ENCODE measurements around the gene PMFBP1.
"Not testable (repeated sequence)": the region's sequence is repeated elsewhere in the genome, so short reads cannot be mapped to it uniquely, and the experiment has no call there.

The PMFBP1 gene

DNA sequence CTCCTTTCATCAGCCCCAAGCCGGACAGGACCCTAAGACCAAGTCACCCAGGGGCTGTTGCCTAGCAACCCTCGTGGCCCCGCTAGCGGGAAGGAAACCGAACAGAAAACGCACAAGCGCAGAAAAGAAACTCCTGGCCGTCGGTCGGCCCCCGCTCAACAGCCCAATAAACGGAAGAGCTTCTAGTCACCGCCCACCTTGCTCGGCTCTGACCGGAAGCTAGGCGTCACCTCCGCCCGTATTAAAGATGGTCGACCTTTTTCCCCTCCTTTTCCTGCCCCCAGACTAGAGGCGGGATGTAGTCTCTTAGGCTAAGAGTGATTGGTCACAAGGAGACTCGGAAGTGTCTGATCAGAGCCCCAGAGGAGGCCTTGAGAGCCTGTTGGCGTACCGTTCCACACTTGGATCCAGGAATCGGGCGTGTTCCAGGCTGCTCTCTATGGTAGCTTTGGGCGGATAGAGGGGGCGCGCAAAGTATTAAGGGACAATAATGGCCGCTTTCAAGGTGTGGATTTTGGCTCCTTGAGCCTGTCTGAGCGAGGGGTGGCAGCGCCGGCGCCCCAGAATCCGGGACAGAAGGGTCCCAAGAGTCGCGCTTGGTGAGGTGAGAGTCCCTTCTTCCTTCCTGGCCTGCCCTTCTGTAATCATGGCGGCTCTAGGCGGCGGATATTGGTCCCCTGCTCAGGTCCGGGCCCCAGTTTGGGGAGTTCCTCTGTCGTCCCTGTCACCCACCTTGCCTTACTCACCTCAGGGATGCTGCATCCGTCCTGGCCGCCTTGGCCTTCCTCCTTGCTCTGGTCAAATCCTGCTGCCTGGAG lies 78.3 kb downstream of the PMFBP1 start, which contains the start of the genes DHX38 and TXNL4B:
Gene DHX38 (plus strand): TSS at position 400 of the 818 bp plus-strand sequence. CDS start 2,311 bp downstream, outside the sequence.
Gene TXNL4B (minus strand): TSS at position 173 of the 818 bp plus-strand sequence. CDS start 2,871 bp downstream, outside the sequence.
- peak; percentile 98 for DNase-seq
- TF ChIP-seq POLR2A (IDR thresholded peaks at IDR 0.05; ENCODE audit: low read length) (peak; percentile 92), GATA1 (IDR thresholded peaks at IDR 0.05; ENCODE audit: low read depth, low read length) (no peak)

DNA sequence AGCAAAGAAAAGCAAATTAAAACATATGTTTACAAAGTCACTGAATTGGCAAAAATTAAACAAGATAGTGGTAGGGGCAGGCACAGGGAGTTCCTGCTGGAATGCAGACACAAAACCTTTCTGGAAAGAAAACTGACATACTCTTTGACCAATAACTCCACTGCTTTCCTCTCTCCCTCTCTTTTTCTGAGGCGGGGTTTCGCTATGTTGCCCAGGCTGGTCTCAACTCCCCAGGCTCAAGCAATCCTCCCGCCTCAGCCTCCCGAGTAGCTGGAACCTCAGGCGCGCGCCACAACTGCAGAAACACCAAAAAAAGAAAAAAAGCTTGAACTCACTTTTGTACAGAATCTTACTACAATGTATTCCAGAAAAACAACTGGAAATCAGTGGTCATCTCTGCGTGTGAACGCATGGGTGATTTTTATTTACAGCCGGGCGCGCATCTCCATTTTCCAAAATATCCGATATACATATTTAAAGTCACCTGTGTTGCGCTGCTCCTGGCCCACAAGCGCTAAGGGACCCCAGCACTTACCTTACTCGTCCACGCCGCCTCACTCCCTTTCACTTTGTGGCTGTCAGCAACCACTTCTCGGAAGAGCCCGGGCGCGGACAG lies 79.0 kb downstream of the PMFBP1 start:
- TF ChIP-seq GATA1 (IDR thresholded peaks at IDR 0.05; ENCODE audit: low read depth, low read length) (no peak), POLR2A (IDR thresholded peaks at IDR 0.05; ENCODE audit: low read length) (no peak)
- peak; percentile 58 to 59 for DNase-seq

DNA sequence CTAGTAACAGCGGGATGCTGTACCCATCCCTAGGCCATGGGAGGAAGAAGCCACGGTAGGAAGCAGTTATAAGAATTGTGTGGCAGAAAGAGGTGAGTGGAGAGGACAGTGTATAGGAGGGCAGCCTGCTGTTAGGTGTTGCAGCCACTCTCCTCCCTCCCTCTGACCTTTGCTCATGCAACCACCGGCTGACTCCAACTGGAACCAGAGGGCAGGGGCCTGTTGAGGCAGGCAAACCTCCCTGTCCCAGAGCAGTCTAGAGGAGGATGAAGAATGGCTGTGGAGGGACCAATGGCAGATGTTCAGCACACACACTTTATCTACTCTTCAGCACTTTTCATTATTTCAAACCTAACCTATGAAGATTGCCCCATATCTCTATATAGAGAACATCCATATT lies 80.7 kb downstream of the PMFBP1 start:
- DNase-seq: no peak
- no peak for TF ChIP-seq GATA1 (IDR thresholded peaks at IDR 0.05; ENCODE audit: low read depth, low read length)
- no peak for TF ChIP-seq POLR2A (IDR thresholded peaks at IDR 0.05; ENCODE audit: low read length)

DNA sequence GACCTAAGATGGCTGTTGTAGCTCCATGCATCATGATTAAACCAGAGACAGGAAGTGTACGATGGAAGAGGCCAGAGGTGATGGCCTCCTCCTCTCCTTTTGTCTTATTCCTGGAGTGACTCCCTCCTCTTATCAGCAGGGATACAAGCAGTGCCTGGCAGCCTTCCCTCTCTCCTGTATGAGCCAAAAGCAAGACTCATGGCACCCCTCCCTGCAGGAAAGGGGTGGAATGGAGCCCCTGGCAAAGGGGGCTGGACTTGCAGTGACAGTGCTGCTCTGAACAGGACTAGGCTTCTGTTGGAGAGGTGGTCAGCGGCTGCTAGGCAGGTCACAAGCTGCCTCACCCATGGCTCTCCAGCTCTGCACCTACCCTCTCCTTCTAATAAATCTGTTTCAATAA lies 87.0 kb downstream of the PMFBP1 start:
- TF ChIP-seq GATA1 (IDR thresholded peaks at IDR 0.05; ENCODE audit: low read depth, low read length): no peak
- no peak for TF ChIP-seq POLR2A (IDR thresholded peaks at IDR 0.05; ENCODE audit: low read length)
- DNase-seq: no peak

GRCh38 chr16:72084445-72084844 lies 87.5 kb downstream of the PMFBP1 start:
- no peak for TF ChIP-seq GATA1 (IDR thresholded peaks at IDR 0.05; ENCODE audit: low read depth, low read length)
- no peak for TF ChIP-seq POLR2A (IDR thresholded peaks at IDR 0.05; ENCODE audit: low read length)
- DNase-seq: no peak

DNA sequence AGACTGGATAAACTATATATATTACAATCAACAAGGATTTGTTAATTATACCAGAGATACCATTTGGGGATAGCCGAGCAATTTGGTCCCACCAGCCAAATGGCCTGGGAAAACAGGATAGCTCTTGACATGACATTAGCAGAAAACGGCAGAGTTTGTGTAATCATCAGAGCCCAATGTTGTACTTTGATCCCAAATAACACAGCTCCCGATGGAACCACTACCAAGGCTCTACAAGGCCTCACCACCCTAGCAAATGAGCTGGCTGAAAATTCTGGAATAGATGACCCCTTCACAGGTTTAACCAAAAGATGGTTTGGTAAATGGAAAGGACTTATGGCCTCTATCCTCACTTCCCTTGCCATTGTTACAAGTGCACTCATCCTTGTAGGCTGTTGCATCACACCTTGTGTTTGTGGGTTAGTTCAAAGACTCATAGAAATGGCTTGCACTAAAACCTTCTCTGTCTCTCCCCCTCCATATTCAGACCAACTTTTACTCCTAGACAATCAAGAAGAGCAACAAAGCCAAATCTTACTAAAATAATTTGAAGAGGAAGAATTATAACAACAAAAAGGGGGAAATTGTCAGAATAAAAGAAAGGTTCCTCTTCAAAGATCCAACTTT lies 88.1 kb downstream of the PMFBP1 start:
- DNase-seq: no peak
- TF ChIP-seq GATA1 (IDR thresholded peaks at IDR 0.05; ENCODE audit: low read depth, low read length): no peak
- TF ChIP-seq POLR2A (IDR thresholded peaks at IDR 0.05; ENCODE audit: low read length): no peak

DNA sequence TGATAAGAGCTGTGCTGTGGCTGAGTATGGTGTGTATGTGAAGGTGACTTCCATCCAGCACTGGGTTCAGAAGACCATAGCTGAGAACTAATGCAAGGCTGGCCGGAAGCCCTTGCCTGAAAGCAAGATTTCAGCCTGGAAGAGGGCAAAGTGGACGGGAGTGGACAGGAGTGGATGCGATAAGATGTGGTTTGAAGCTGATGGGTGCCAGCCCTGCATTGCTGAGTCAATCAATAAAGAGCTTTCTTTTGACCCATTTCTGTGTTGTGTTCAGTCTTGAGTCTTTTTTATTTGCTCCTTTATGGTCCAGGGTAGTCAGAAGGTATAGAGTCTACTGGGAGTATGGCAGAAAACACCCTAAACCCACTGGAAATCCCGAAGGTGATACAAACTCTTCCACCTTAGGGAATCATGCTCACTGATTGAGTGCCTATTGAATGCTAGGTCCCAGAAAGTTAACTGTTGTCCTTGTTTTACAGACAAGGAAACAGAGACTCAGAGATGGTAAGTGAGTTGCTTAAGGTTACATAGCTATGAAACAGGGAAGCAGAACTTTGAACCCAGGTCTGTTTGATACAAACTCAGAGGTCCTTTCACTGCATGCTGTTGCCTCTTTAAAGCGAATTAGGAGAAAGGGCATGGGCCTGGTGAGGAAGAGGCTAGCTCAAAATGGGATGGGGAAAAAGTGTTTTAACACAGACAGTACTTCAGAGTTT lies 94.8 kb downstream of the PMFBP1 start:
- not testable (repeated sequence) for DNase-seq

DNA sequence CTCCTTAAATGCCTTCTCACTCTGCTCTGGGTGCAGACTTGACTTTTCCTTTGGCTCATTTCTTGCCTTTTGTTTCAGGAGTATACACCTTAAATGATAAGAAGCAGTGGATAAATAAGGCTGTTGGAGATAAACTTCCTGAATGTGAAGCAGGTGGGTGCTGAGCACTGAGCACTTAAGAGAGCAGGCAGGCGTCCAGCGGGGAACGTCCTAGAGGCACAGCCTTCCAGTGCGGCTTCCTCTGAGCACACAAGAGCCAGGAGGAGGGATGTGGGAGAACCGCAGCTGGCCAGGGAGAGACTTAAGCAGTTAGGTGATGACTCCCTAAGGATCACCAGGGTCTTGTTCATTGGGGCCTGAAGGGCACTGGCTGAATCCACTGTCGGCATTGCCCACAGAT lies 96.9 kb downstream of the PMFBP1 start:
- not testable (repeated sequence) for DNase-seq

GRCh38 chr16:72073560-72074230 lies 98.3 kb downstream of the PMFBP1 start:
- TF ChIP-seq POLR2A (IDR thresholded peaks at IDR 0.05; ENCODE audit: low read length): no peak
- TF ChIP-seq GATA1 (IDR thresholded peaks at IDR 0.05; ENCODE audit: low read depth, low read length): no peak
- DNase-seq: no peak

- peak; percentile 17 for DNase-seq
- TF ChIP-seq POLR2A (IDR thresholded peaks at IDR 0.05; ENCODE audit: low read length) (no peak), GATA1 (IDR thresholded peaks at IDR 0.05; ENCODE audit: low read depth, low read length) (no peak)
Observed at GRCh38 chr16:72072514-72073342, 99.2 kb downstream of the PMFBP1 start.

Measured in erythroblast (primary cell).